Posterior cingulate gyrus (tissue), 11 donors: ENCODE data around the gene NPR2.

ENCODE experiments used
- DNase-seq, 10 donors: peaks; one replicate each; pipeline versions ENCODE4 v3.0.0 to v3.0.0-alpha.2; 2020 to 2021; ENCODE audit warnings: mixed read lengths in 3 of 10
- intact Hi-C: fragments of 100-400 bp; cut with DNase I; formaldehyde crosslinking; loops from one replicate; pipeline ENCODE4 v1.15.1; 2023

The NPR2 gene

GRCh38 chr9:35826071-35826701 is 34.8 kb downstream of the NPR2 start:
- intact Hi-C loops: loop anchor here (2.0 to 5.0 kb wide), 3 partner anchors 34 to 94 kb away; partner anchors contain the start of genes CREB3, NPR2 and TLN1
- DNase-seq: no peak

- intact Hi-C loops: loop anchor here (2.0 to 5.0 kb wide), 3 partner anchors 35 to 95 kb away; partner anchors contain the start of genes CREB3, NPR2 and TLN1
- DNase-seq: no peak
Measured at GRCh38 chr9:35827486-35827885, 36.1 kb downstream of the NPR2 start.

GRCh38 chr9:35828716-35829083 is 37.3 kb downstream of the NPR2 start, which contains the start of gene FAM221B:
Gene FAM221B, minus strand, starts transcription at chr9:35828732. Its CDS starts 2,571 bp downstream, at chr9:35826161.
- peak in 1 of 10 donors; percentile 73 for DNase-seq

GRCh38 chr9:35829084-35829763 is 37.8 kb downstream of the NPR2 start, which contains the start of gene TMEM8B:
Gene TMEM8B, plus strand, starts transcription at chr9:35829228. Its CDS starts 220 bp downstream, at chr9:35829448.
- DNase-seq: peak; percentile 91 to 99 (median 96)
- intact Hi-C loops: loop anchor here (5.0 kb wide), 2 partner anchors 37 to 97 kb away; partner anchors contain the start of genes CREB3, NPR2 and TLN1

More at GRCh38 chr9:35828716-35829083, 37.3 kb downstream of the NPR2 start, which contains the start of gene FAM221B:
- intact Hi-C loops: loop anchor here (5.0 kb wide), 2 partner anchors 36 to 96 kb away; partner anchors contain the start of genes CREB3, NPR2 and TLN1

GRCh38 chr9:35829764-35830096 is 38.3 kb downstream of the NPR2 start:
- intact Hi-C loops: loop anchor here (5.0 kb wide), 2 partner anchors 37 to 97 kb away; partner anchors contain the start of genes CREB3, NPR2 and TLN1
- DNase-seq: no peak

- intact Hi-C loops: no loop called here
- DNase-seq: no peak
Measured at GRCh38 chr9:35831040-35831439, 39.6 kb downstream of the NPR2 start.

- intact Hi-C loops: no loop called here
Measured at GRCh38 chr9:35832814-35833213, 41.4 kb downstream of the NPR2 start.

GRCh38 chr9:35834260-35835215 is 43.1 kb downstream of the NPR2 start:
- DNase-seq: no peak
- intact Hi-C loops: no loop called here

More at GRCh38 chr9:35832814-35833213, 41.4 kb downstream of the NPR2 start:
- no peak for DNase-seq

- no peak for DNase-seq
Measured at GRCh38 chr9:35835216-35835632, 43.8 kb downstream of the NPR2 start.

GRCh38 chr9:35835766-35836165 is 44.4 kb downstream of the NPR2 start:
- intact Hi-C loops: no loop called here
- no peak for DNase-seq

More at GRCh38 chr9:35835216-35835632, 43.8 kb downstream of the NPR2 start:
- intact Hi-C loops: no loop called here

- intact Hi-C loops: no loop called here
- DNase-seq: no peak
Measured at GRCh38 chr9:35836595-35836994, 45.2 kb downstream of the NPR2 start.

- intact Hi-C loops: no loop called here
- no peak for DNase-seq
Measured at GRCh38 chr9:35839926-35840325, 48.5 kb downstream of the NPR2 start.

GRCh38 chr9:35840881-35841644 is 49.7 kb downstream of the NPR2 start:
- intact Hi-C loops: no loop called here
- DNase-seq: no peak

- no peak for DNase-seq
- intact Hi-C loops: no loop called here
Measured at GRCh38 chr9:35841645-35841900, 50.2 kb downstream of the NPR2 start.

- intact Hi-C loops: no loop called here
- DNase-seq: no peak
Measured at GRCh38 chr9:35842020-35842745, 50.8 kb downstream of the NPR2 start.

GRCh38 chr9:35842795-35843194 is 51.4 kb downstream of the NPR2 start:
- DNase-seq: no peak
- intact Hi-C loops: no loop called here

GRCh38 chr9:35844628-35845270 is 53.4 kb downstream of the NPR2 start:
- intact Hi-C loops: no loop called here
- no peak for DNase-seq
